ENCODE results near the gene AVEN.
A peak's percentile ranks its signal among the peaks of the same experiment; 100 is the strongest.

DNA sequence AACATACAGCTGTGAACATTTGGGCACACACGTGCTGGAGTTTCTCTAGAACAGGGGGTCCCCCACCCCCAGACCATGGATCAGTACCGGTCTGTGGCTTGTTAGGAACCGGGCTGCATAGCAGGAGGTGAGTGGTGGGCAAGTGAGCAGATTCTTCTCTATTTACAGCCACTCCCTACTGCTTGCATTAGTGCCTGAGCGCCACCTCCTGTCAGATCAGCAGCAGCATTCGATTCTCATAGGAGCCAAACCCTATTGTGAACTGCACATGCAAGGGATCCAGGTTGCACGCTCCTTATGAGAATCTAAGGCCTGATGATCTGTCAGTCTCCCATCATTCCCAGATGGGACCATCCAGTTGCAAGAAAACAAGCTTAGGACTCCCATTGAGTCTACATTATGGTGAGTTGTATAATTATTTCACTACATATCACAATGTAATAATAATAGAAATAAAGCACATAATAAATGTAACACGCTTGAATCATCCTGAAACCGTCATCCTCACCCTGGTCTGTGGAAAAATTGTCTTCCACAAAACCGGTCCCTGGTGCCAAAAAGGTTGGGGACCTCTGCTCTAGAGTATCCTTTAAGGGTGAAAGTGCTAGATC, 44.9 kb downstream of the AVEN start:
- no peak for TF ChIP-seq EZH2 (IDR thresholded peaks at IDR 0.05; ENCODE audit: borderline replicate concordance, low read depth, low read length, poor library complexity, severe bottlenecking)
- TF ChIP-seq, protein P1, sequence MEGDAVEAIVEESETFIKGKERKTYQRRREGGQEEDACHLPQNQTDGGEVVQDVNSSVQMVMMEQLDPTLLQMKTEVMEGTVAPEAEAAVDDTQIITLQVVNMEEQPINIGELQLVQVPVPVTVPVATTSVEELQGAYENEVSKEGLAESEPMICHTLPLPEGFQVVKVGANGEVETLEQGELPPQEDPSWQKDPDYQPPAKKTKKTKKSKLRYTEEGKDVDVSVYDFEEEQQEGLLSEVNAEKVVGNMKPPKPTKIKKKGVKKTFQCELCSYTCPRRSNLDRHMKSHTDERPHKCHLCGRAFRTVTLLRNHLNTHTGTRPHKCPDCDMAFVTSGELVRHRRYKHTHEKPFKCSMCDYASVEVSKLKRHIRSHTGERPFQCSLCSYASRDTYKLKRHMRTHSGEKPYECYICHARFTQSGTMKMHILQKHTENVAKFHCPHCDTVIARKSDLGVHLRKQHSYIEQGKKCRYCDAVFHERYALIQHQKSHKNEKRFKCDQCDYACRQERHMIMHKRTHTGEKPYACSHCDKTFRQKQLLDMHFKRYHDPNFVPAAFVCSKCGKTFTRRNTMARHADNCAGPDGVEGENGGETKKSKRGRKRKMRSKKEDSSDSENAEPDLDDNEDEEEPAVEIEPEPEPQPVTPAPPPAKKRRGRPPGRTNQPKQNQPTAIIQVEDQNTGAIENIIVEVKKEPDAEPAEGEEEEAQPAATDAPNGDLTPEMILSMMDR (conservative IDR thresholded peaks at IDR 0.05; ENCODE audit: low read depth, low read length) = peak; percentile 62
